HPDE6-E6E7 (cell line): ENCODE measurements around the gene PIP4K2A.
"Not testable (repeated sequence)": the region's sequence is repeated elsewhere in the genome, so short reads cannot be mapped to it uniquely, and the experiment has no call there.

ENCODE experiments used
- DNase-seq: peaks from one replicate; pipeline ENCODE4 v3.0.0; 2011; ENCODE audit warnings: missing footprints; ENCODE audit errors: extremely low spot score

The PIP4K2A gene

DNA sequence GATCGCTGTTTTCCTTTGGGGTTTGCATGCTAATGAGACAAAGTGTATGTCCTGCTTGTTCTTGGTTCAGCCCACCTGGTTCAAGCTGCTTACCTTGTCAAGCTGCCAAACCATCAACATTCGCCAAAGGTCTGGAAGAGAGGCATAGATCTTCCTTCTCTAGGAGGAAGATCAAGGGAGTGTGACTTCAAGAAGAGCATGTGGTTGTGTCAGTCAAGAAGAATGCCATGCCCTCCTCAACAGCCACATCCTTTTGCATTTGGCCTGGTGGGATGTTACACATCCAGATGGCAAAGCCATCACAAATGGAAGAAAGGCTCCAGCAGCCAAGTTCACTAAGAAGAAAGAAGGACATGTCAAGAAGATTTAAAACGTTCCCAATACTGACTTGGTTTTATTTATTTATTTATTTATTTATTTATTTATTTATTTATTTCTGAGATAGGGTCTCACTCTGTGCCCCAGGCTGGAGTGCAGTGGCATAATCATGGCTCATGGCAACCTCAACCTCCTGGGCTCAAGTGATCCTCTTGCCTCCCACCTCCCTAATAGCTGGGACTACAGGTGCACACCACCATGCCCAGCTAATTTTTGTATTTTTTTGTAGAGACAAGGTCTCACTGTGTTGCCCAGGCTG, 5.1 kb upstream of the PIP4K2A start:
- no peak for DNase-seq

DNA sequence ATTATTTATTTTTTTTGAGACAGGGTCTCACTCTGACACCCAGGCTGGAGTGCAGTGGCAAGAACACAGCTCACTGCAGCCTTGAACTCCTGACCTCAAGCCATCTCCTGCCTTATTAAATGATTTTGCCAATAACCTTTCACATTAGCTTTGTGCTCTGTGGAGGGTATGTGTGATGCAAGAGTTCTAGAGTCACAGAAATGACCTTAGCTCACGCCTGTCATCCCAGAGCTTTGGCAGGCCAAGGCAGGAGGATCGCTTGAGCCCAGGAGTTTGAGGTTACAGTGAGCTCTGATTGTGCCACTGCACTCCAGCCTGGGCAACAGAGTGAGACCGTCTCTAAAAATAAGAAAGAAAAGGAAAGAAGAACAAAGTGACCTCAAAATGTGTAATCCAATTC, 4.3 kb upstream of the PIP4K2A start:
- not testable (repeated sequence) for DNase-seq

DNA sequence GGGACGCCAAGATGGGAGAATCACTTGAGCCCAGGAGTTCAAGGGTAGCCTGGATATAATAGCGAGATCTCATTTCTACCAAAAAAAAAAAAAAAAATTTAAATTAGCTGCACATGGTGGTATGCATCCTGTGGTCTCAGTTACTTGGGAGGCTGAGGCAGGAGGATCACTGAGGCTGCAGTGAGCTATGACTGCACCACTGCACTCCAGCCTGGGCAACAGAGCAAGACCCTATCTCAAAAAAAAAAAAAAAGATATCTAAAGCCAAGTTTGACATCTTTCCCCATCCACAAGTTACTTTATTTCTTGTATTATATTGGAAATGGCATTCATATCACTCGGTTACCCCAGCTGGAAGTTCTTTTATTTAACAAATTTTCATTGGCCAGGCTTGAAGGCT, 3.4 kb upstream of the PIP4K2A start:
- DNase-seq, result no peak

DNA sequence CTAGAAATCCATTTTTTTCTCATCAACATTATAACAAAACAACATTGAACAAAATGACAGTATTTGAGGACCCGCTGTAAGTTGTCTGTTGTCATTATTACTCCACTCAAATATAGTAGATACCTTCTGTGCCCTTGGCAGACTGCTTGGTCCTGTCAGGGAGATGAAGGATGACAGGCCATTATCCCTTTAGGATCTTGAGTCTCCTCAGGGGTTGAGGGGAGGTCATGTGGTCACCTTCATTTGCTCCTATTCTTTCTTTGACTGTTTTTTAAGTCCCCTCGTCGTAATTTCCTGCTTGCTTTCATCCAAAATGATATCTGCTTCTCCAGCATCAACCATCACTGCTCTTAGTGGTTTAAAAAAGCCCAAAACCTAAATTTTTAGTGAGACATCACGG, 2.6 kb upstream of the PIP4K2A start:
- no peak for DNase-seq

DNA sequence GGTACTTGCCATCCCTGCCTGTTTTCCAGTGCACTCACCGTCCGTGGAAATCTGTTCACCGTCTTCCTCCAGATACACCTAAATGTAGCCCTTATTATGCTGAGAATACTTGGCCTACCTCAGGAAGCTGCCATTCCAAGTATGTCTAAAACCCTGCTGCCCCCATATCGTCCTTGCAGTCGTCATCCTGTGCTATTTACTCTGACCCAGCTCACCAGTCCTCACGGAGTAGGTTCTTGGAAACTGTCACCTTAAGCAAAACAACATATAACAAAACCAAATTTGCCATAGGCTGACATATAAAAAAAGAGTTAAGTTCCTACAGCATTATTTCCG, 880 bp upstream of the PIP4K2A start:
- no peak for DNase-seq

DNA sequence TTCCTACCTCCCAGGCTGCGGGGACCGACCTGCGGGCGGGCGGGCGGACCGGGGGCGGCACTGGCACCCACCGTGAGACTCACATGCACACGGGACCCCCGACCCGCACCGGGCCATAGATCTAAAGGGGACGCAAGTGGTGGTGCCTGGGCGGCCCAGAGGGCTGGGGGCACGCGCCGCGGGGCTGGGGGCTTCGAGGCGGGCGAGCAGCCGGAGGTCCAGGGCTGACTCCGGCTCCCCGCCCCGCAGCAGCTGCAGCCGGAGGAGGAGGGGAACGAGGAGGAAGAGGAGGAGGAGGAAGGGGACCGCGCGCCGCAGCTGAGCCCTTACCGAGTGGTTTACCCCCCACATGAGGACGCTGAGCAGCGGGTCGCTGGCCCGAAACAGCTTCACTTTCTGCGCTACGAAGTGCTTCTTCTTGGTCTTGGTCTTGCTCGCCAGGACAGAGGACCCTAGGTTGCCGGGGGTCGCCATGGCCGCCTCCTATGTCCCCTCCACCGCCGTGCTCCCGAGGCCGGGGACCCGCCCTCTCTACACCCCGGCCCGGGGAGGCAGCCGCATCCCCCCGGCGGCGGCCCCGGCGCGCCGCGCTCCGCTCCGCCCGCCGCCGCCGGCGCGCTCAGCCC, 412 bp downstream of the PIP4K2A start:
- DNase-seq, result no peak

DNA sequence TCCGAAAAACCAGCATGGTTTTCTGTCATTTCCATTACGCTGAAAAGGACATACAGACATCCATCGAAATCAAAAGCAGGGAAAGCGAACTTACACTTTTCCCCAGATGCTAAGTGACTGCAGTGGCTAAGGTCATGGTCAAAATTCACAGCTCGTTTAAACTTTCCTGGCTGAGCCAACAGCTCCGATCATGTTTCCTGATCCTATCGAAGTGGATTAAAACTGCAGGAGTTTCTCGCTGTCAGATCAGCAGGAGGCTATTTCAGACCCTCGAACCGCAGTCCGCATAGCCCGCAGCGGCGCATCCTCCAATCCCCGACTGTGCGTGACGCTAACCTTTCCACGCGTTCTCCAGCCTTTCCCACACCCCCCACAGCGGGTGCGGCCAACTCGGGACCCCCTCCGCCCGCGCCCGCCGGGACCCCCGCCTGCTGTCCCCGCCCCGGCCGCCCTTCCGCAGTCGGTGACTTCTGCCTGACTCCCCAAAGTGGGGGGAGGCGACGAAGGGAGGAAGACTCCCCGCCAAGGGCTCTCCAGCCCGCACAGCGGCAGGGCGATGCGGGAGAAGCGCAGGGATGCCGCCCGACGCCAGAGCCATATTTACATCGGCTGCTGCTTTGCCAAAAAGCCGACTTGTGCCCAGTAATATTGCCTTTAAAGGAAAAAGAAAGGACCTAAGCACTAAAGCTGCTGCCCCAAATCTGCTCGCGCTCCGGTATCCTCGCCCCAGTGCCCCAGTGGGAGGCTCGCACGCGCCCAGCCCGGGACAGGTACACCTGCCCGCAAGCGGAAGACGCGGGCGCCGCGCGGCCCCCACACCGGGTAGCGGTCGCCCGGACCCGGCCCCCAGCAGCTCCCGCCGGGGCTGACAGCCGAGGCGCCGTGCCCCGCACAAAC, 1.2 kb downstream of the PIP4K2A start:
- no peak for DNase-seq

DNA sequence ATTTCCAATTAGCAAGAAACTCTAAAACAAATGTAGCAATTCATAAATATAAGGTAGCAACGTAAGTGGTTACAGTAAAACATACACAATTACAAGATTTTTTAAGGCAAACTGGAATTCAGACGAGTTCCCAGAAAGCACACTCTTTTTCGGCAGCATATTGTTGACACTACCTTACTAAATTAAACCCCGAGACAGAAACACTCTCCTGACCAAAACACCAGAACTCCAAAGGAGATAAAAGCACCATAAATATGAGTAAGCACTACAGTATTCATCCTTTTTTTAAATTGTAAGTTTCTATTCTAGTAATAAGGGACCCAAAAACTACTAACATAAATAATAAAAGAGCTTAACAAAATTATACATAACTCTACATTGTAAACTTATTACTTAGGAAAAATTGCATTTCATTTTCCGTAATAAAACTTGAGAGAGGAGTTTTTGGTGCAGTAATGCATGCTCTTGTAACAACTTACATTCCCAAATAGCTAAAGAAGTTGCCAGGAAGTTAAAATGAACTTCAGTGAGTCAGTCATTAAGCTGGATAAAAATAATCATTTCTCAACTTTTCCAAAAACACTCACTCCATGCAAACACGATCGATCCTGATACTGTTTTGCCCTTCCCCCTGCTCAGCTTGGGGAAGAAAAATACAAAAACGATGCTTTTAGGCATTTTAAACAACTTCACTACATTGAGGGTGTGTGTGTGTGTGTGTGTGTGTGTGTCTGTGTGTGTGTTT, 2.0 kb downstream of the PIP4K2A start:
- DNase-seq, result no peak

DNA sequence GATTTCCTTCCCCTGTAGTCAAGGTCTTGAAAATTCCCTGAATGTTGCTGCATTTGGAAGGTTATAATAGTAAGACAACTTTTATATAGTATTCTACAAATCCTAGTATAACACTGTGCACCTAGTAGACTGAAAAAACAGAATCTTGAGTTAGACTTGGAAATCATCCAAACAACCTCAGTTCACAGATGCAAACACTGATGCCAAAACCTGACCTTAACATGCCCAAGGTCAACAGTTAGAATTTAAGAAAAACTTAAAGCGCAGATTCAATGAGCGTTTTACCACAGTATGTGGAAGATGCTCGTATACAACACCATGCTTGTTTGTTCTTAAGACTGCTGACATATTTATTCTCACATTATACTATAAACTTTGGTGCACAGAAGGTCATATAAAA, 3.0 kb downstream of the PIP4K2A start:
- no peak for DNase-seq

DNA sequence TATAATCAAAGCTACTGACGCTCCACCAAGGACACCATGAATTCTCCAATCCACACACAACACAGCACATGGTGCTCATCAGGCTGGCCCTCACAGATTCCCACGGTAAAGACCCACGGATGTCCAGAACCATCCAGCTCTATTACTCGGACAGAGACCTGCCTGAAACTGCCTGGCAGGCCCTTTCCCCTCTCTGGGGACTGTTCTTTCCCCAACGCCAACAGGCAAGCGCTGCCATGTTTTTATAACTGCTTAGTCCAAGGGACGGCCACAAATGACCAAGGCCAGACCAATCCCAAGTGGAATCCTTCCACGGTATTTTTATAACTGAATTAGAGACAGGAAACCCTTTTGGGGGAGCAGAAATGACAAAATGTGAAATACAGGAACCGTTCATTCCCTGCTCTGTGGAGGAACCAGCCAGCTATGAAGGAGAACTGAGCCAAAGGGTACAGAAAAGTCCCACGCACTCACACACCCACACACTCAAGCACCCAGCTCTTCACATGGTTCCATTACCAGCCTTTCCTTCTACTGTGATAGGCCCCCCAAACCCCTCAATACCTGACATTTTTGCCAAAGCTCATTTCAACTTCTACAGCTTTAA, 4.1 kb downstream of the PIP4K2A start:
- no peak for DNase-seq

DNA sequence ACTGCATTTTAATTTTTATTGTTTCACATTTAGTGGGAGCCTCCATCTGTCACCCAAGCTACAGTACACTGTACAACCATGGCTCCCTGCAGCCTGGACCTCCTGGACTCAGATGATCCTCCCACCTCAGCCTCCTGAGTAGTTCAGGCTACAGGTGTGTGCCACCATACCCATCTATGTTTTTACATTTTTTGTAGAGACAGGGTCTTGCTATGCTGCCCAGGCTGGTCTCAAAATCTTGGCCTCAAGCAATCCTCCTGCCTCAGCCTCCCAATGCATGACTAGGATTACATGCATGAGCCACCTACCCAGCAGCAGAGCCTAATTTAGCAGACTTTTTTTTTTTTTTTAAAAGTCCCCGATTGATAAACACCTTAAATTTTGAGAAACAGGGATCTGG, 5.6 kb downstream of the PIP4K2A start:
- no peak for DNase-seq

DNA sequence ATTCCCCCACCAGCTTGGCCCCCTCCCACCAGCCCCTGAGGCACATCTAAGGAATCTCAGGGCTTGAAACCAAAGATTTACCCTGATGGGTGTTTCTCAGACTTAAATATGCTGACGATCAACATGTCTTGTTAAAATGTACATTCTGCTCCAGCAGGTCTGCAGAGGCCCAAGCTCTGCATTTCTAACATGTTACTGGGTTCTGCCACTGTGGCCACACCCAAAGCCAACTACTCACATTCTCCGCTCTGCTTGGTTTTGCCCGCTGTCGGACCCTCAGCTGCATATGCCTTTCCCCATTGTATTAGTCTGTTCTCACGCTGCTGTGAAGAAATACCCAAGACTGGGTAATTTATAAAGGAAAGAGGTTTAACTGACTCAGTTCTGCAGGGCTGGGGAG, 8.9 kb downstream of the PIP4K2A start:
- DNase-seq, result no peak

DNA sequence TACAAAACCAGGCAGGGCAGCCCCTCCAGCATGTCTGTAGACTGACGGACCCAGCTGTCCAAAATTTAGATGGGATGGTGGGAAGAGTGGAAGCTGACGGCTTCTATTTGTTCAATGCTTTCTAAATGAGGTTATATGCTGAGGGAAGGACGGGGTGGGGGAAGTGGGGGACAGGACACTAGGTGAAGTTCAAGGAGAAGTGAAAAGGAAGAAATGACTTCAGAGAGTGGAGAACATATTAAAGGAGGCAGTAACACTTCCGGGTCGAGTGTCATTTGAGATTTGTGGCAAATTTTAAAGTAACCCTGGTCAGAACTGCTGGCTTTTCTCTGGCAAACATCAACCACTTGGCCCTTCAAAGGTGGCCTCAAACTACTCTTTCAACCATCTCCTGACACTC, 9.4 kb downstream of the PIP4K2A start:
- DNase-seq, result no peak

DNA sequence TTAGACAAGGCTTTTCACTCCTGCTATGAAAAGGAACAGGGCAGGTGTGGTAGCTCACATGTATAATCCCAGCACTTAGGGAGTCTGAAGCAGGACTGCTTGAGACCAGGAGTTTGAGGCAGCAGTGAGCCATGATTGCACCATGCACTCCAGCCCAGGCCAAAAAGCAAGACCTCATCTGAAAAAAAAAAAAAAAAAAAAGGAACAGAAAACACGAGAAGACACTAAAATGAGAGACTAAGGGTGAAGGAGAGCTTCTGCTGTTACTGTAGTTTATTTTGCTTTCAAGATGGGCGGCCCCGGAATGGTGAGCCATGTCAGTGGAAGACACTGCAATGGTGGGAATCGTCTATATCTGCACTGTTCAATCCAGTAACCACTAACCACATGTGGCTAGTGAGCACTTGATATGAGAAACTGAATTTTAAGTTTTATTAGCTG, 9.9 kb downstream of the PIP4K2A start:
- DNase-seq, result no peak

DNA sequence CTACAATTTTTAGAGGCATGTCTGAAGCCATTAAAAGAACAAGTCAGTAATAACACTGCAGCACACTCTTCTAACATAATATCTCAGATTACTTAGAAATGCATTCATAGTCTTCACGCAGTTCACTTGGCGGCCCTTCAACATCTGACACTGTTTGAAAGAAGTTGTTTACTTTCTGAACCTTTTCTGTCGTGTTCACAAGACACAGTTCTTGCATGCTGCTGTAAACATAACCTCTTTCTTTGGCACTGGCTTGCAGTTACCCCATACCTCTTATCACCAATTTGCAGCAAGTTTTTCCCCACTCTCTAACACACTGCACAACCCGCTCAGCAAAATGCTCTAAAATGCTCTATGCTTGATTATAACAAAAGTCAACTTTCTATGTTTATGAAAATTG, 12.0 kb downstream of the PIP4K2A start:
- DNase-seq, result no peak

DNA sequence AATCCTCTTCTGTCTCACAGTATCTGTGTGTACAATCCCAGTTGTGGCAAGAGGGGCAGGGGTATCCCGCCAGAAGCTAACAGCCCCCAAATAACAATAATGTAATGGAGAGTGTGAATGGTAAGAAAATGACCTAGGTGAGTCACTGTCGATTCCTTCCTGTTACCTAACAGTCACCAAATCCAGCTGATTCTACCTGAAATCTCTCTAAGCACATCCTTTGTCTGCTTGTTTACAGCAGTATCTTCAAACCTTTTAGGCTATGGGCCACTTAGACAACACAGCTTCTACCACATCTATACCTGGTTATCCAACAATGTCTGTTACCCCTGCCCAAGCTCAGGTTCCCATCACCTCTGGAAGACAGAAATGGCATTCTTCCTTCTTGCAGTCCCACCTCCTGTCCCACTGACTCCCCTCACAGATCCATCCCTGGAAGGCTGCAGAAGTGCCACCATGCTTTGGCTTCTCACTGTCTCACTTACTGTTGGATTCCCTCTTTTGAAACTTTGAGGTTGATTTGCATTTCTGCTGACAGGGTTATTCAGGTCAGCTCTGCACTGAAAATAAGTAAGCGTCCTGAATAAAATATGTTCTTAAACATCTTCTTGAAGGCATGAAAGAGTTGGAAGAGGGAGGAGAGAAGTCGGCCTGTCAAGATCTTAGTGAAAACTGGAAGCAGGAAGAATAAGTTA, 13.1 kb downstream of the PIP4K2A start:
- DNase-seq, result no peak

DNA sequence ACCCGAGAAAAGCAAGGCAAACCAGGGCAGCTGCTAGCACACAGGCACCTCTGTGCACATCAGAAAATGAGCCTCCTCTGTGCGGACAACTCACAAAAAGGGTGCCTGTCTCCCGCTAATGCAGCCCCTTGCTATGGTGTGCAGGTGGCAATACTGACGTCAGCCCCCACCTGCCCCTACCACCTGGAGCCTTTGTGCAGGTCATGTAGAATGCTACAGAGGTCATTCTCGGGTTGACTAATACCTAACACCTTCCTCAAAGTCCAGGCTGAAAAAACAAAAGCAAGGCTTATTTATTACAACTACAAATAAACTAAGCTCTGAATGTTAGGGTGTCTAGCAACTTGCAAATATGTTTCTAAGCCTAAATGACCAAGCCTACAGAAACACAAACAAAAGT, 13.9 kb downstream of the PIP4K2A start:
- DNase-seq, result no peak

DNA sequence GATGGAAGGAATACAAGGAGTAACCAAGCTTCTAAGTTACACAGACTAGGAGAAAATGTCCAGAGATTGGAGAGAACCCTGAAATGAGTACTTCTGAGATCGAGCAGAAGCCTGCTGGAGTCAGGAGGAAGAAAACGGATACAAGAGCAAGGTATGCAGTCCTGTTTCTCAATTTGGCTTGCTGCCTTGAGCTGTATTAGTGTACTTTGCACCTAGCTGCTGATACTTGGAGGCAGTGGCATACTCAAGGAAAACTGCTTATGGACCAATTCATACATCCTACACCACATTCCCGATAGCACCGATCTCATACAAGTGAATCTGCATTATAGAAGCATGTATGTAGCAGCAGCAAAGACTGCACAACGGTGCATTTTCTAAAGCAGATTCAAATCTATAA, 14.4 kb downstream of the PIP4K2A start:
- DNase-seq, result no peak

DNA sequence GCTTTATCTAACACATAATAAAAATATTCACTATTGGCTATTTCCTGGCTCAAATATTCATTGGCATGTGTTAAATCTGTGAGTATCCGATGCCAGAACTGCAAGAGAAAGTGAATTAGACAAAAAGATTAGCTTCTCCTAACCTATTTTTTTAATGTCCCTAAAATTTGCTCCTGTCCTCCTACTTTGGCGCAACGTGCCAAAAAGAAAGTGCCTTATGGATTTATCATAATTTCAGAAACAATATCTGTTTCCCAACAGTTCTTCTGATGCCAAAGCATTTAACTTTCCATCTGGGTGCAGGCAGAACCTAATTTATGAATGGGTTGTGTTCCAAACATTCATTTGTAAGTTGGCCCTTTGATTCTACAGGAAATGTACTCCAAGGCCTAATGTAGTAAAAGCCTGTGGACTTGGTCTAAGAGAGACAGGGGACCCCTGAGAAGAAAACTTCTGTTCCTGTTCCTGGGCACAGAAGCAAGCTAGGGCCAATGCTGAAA, 15.4 kb downstream of the PIP4K2A start:
- DNase-seq, result no peak

DNA sequence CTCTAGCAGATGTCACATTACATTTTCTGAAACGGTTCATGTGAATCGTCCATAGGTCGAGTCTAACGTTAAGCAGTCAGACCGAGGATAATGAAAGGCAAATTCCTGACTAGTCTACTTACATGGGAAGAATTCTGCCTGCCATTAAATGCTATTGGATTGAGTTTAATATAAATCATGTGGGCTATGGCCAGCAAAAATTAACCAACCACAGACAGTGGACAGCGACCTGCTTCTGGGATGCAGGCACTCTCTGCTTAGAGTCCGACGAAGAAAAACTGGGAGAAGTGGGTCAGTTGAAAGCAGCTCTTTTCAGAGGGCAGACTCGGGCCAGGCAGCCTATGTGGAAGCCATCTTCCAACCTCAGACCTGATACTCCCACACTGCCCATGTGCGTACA, 16.6 kb downstream of the PIP4K2A start:
- DNase-seq, result no peak

DNA sequence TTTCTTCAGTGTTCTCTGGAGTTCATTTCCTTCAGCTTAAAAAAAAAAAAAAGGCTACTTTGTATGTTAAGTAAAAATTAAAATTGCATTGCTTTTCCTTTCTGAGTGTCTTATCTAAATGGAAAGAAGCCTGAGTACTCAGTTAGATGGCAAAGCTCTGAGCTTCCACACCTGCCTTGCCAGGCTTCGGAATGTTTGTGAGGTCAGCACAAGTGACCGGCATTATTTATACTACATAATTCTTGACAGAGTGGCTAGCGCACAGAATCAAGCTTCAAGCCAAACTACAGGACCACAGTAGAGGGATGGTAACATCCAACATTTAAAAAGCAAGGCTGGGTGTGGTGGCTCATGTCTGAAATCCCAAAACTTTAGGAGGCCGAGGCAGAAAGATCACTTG, 17.3 kb downstream of the PIP4K2A start:
- no peak for DNase-seq
